ENCODE measurements around the gene AGAP3. TPM values are rescaled to one million over a fixed set of nuclear protein-coding genes. Genes with fewer than 3 reads are reported as not detected.
"Not testable (repeated sequence)": the region's sequence is repeated elsewhere in the genome, so short reads cannot be mapped to it uniquely, and the experiment has no call there.

Gene AGAP3
- 31.4 TPM for total RNA-seq

GRCh38 chr7:151085691-151086620 lies at the start of gene AGAP3:
TSS of gene AGAP3 (plus strand) at chr7:151086475. CDS start at chr7:151086742, 267 bp downstream.
- peak; percentile 96 for DNase-seq

GRCh38 chr7:151038951-151039849 lies 47.1 kb upstream of the AGAP3 start:
- no peak for DNase-seq

GRCh38 chr7:151039850-151040548 lies 46.3 kb upstream of the AGAP3 start:
- no peak for DNase-seq

- DNase-seq, result no peak
Measured at GRCh38 chr7:151040616-151041375, 45.5 kb upstream of the AGAP3 start.

GRCh38 chr7:151043449-151043848 lies 42.8 kb upstream of the AGAP3 start:
- DNase-seq, result not testable (repeated sequence)

- DNase-seq, result no peak
Measured at GRCh38 chr7:151043959-151044358, 42.3 kb upstream of the AGAP3 start.

GRCh38 chr7:151045262-151045661 lies 41.0 kb upstream of the AGAP3 start:
- peak; percentile 66 for DNase-seq

GRCh38 chr7:151045967-151046366 lies 40.3 kb upstream of the AGAP3 start:
- no peak for DNase-seq

- peak; percentile 86 for DNase-seq
Measured at GRCh38 chr7:151046603-151047573, 39.4 kb upstream of the AGAP3 start.

GRCh38 chr7:151047976-151048815 lies 38.1 kb upstream of the AGAP3 start, which contains the start of gene ASIC3:
TSS of gene ASIC3 (plus strand) at chr7:151048531. CDS start at chr7:151048886, 355 bp downstream.
- peak; percentile 56 for DNase-seq

- DNase-seq, result no peak
Measured at GRCh38 chr7:151048911-151049463, 37.3 kb upstream of the AGAP3 start.

GRCh38 chr7:151051108-151051507 lies 35.2 kb upstream of the AGAP3 start:
- DNase-seq, result peak; percentile 85

- no peak for DNase-seq
Measured at GRCh38 chr7:151053096-151053495, 33.2 kb upstream of the AGAP3 start.

- no peak for DNase-seq
Measured at GRCh38 chr7:151053751-151054150, 32.5 kb upstream of the AGAP3 start.

- DNase-seq, result no peak
Measured at GRCh38 chr7:151056283-151056665, 30.0 kb upstream of the AGAP3 start.

- DNase-seq, result no peak
Measured at GRCh38 chr7:151056666-151057505, 29.4 kb upstream of the AGAP3 start.

- DNase-seq, result no peak
Measured at GRCh38 chr7:151057506-151057988, 28.7 kb upstream of the AGAP3 start, which contains the start of gene CDK5. TSS of gene CDK5 (minus strand) at chr7:151057897. CDS start at chr7:151057848, 49 bp downstream.
